HG02623 (cell line): ENCODE measurements around the gene SPSB2.
"Not testable (repeated sequence)": the region's sequence is repeated elsewhere in the genome, so short reads cannot be mapped to it uniquely, and the experiment has no call there.

ENCODE experiments used
- ATAC-seq: cut with Tn5 transposase; IDR thresholded peaks from one replicate; pipeline ENCODE4 v1.9.1; 2021; ENCODE audit warnings: moderate library complexity; ENCODE audit not compliant: unreplicated experiment

The SPSB2 gene

GRCh38 chr12:6873094-6874014 lies at the start of gene SPSB2:
Gene SPSB2, minus strand, starts transcription at chr12:6873303. Its CDS starts 402 bp downstream, at chr12:6872901.
- ATAC-seq = peak; percentile 69

GRCh38 chr12:6921996-6922946 lies 49.2 kb upstream of the SPSB2 start:
- ATAC-seq = no peak

GRCh38 chr12:6921539-6921938 lies 48.4 kb upstream of the SPSB2 start:
- ATAC-seq = no peak

GRCh38 chr12:6919588-6919987 lies 46.5 kb upstream of the SPSB2 start:
- no peak for ATAC-seq

- no peak for ATAC-seq
These were observed 44.6 kb upstream of the SPSB2 start for GRCh38 chr12:6917491-6918231.

GRCh38 chr12:6916426-6917200 lies 43.5 kb upstream of the SPSB2 start:
- no peak for ATAC-seq

- no peak for ATAC-seq
These were observed 42.7 kb upstream of the SPSB2 start for GRCh38 chr12:6915789-6916285.

GRCh38 chr12:6914947-6915788 lies 42.1 kb upstream of the SPSB2 start:
- ATAC-seq = no peak

GRCh38 chr12:6914246-6914946 lies 41.3 kb upstream of the SPSB2 start, which contains the start of gene ENO2:
Gene ENO2, plus strand, starts transcription at chr12:6914580. Its CDS starts 1,253 bp downstream, at chr12:6915833.
- peak; percentile 69 for ATAC-seq

- ATAC-seq = no peak
These were observed 39.2 kb upstream of the SPSB2 start for GRCh38 chr12:6912164-6912935.

GRCh38 chr12:6909421-6910145 lies 36.5 kb upstream of the SPSB2 start:
- no peak for ATAC-seq

GRCh38 chr12:6908141-6908540 lies 35.0 kb upstream of the SPSB2 start:
- ATAC-seq = not testable (repeated sequence)

GRCh38 chr12:6905414-6906040 lies 32.4 kb upstream of the SPSB2 start:
- ATAC-seq = no peak

- ATAC-seq = peak; percentile 91
These were observed 31.5 kb upstream of the SPSB2 start, which contains the start of gene LRRC23 for GRCh38 chr12:6904280-6905276. Gene LRRC23, plus strand, starts transcription at chr12:6904822. Its CDS starts 812 bp downstream, at chr12:6905634.

- ATAC-seq = no peak
These were observed 30.6 kb upstream of the SPSB2 start for GRCh38 chr12:6903722-6904121.
